GM23338 (cell line): ENCODE data around the gene CHCT1. TPM values are rescaled to one million over a fixed set of nuclear protein-coding genes. Genes with fewer than 3 reads are reported as not detected.
"Not testable (repeated sequence)": the region's sequence is repeated elsewhere in the genome, so short reads cannot be mapped to it uniquely, and the experiment has no call there.

Source experiments
- ATAC-seq: fragments of 200-7000 bp; cut with Tn5 transposase; 3 replicates; pipeline ENCODE4 v1.9.1; 2020
- DNase-seq: peaks from one replicate; pipeline ENCODE4 v3.0.0-alpha.2; 2015; ENCODE audit warnings: low spot score
- H2AFZ ChIP-seq: fragments of 200-600 bp; sonication (generic); 2 replicates; pipeline ENCODE4 v1.8.0; 2016; ENCODE audit warnings: antibody characterized with exemption, mild to moderate bottlenecking, moderate library complexity
- H3F3A ChIP-seq: fragments of 200-600 bp; sonication (generic); replicated peaks from 2 replicates; pipeline ENCODE4 v1.8.0; 2017; ENCODE audit warnings: antibody characterized with exemption, mixed run types, low read depth
- H3K27ac ChIP-seq: fragments of 200-600 bp; sonication (generic); 2 replicates; pipeline ENCODE4 v1.6.1; 2016; ENCODE audit warnings: low read depth
- H3K27me3 ChIP-seq: fragments of 200-600 bp; sonication (generic); 2 replicates; pipeline ENCODE4 v1.8.0; 2016; ENCODE audit warnings: mild to moderate bottlenecking, mixed run types, moderate library complexity; ENCODE audit not compliant: insufficient read depth
- H3K36me3 ChIP-seq: fragments of 200-600 bp; sonication (generic); 2 replicates; pipeline ENCODE4 v1.8.0; 2016; ENCODE audit warnings: mild to moderate bottlenecking; ENCODE audit not compliant: insufficient read depth
- H3K4me1 ChIP-seq: fragments of 200-600 bp; sonication (generic); 2 replicates; pipeline ENCODE4 v1.8.0; 2016; ENCODE audit warnings: mild to moderate bottlenecking, moderate library complexity; ENCODE audit not compliant: insufficient read depth
- H3K4me2 ChIP-seq: fragments of 200-600 bp; sonication (generic); 2 replicates; pipeline ENCODE4 v1.7.1; 2017; ENCODE audit warnings: mixed run types
- H3K4me3 ChIP-seq: fragments of 200-600 bp; sonication (generic); 2 replicates; pipeline ENCODE4 v1.6.1; 2016; ENCODE audit warnings: mixed run types
- H3K79me2 ChIP-seq: fragments of 200-600 bp; sonication (generic); replicated peaks from 2 replicates; pipeline ENCODE4 v1.8.0; 2017; ENCODE audit warnings: mild to moderate bottlenecking; ENCODE audit not compliant: insufficient read depth
- H3K9me2 ChIP-seq: fragments of 200-600 bp; sonication (generic); 2 replicates; pipeline ENCODE4 v1.8.0; 2017; ENCODE audit not compliant: insufficient read depth
- H4K20me1 ChIP-seq: fragments of 200-600 bp; sonication (generic); replicated peaks from 2 replicates; pipeline ENCODE4 v1.8.0; 2017; ENCODE audit warnings: mild to moderate bottlenecking; ENCODE audit not compliant: insufficient read depth
- H3K27ac Mint-ChIP-seq: 2 replicates; pipeline ENCODE4 v1.8.0; 2020; ENCODE audit warnings: inconsistent platforms, mild to moderate bottlenecking, moderate library complexity, mixed read lengths
- H3K27me3 Mint-ChIP-seq: 3 replicates; pipeline ENCODE4 v1.8.0; 2022; ENCODE audit warnings: low read depth, mild to moderate bottlenecking, moderate library complexity, mixed read lengths, inconsistent platforms; ENCODE audit not compliant: insufficient read depth, poor library complexity
- H3K36me3 Mint-ChIP-seq: 3 replicates; pipeline ENCODE4 v1.8.0; 2021; ENCODE audit warnings: low read depth, mild to moderate bottlenecking, inconsistent platforms, moderate library complexity, mixed read lengths
- H3K4me1 Mint-ChIP-seq: 3 replicates; pipeline ENCODE4 v1.8.0; 2020; ENCODE audit warnings: mild to moderate bottlenecking, inconsistent platforms, mixed read lengths
- H3K4me3 Mint-ChIP-seq: 3 replicates; pipeline ENCODE4 v1.8.0; 2021; ENCODE audit warnings: moderate library complexity, mild to moderate bottlenecking, inconsistent platforms, mixed read lengths
- H3K9me3 Mint-ChIP-seq: 3 replicates; pipeline ENCODE4 v1.8.0; 2020; ENCODE audit warnings: moderate library complexity, mild to moderate bottlenecking, inconsistent platforms, mixed read lengths
- CREB1 ChIP-seq: fragments of 250-450 bp; sonication (Bioruptor Pico); IDR thresholded peaks from 2 replicates; pipeline ENCODE4 v1.5.0; 2020; ENCODE audit warnings: low read depth, mild to moderate bottlenecking, moderate library complexity
- ETS1 ChIP-seq: IDR thresholded peaks from 2 replicates; pipeline ENCODE4 v1.6.1; 2016; ENCODE audit warnings: antibody characterized with exemption
- EZH2 ChIP-seq: fragments of 200-600 bp; sonication (generic); IDR thresholded peaks from one replicate; pipeline ENCODE4 v1.8.0; 2017; ENCODE audit warnings: antibody characterized with exemption, mild to moderate bottlenecking, low read depth; ENCODE audit not compliant: unreplicated experiment
- EZH2phosphoT487 ChIP-seq: fragments of 200-600 bp; sonication (generic); IDR thresholded peaks from one replicate; pipeline ENCODE4 v1.8.1; 2018; ENCODE audit warnings: antibody characterized with exemption; ENCODE audit not compliant: unreplicated experiment
- NANOG ChIP-seq: IDR thresholded peaks from 2 replicates; pipeline ENCODE4 v1.6.1; 2016; ENCODE audit warnings: antibody characterized with exemption, borderline replicate concordance
- POLR2AphosphoS5 ChIP-seq: IDR thresholded peaks from 2 replicates; pipeline ENCODE4 v1.6.1; 2016; ENCODE audit warnings: antibody characterized with exemption, low read depth
- STAT1 ChIP-seq: IDR thresholded peaks from one replicate; pipeline ENCODE4 v1.6.1; 2016; ENCODE audit warnings: antibody characterized with exemption; ENCODE audit not compliant: unreplicated experiment
- ZNF462 ChIP-seq: fragments of 250-450 bp; sonication (Bioruptor Pico); IDR thresholded peaks from 2 replicates; pipeline ENCODE4 v1.5.0; 2020; ENCODE audit warnings: mild to moderate bottlenecking, moderate library complexity
- polyA plus RNA-seq: library from polyadenylated mRNA; unstranded; fragments of >200 nt; fragmentation: Nextera tagmentation; extraction: Ambion mirVana; gene quantifications from 2 replicates; pipeline ENCODE4 v1.2.1, GENCODE V29; 2016
- total RNA-seq: library from RNA; depleted of rRNA; stranded (reverse); fragments of >200 nt; shearing (Covaris generic); gene quantifications from 2 replicates; pipeline ENCODE4 v1.2.3, GENCODE V29; 2014

CHCT1 gene
- total and polyA plus RNA-seq, 2 experiments from 2014 or later, result 0.61 TPM; not detected in 1

GRCh38 chr17:60416368-60416925 is 5.8 kb upstream of the CHCT1 start:
- no peak overlapping the region for H2AFZ ChIP-seq
- TF ChIP-seq EZH2, result no peak
- TF ChIP-seq NANOG, result no peak
- no peak for TF ChIP-seq ZNF462
- no peak for TF ChIP-seq CREB1
- TF ChIP-seq EZH2phosphoT487, result no peak
- TF ChIP-seq STAT1, result no peak
- TF ChIP-seq POLR2AphosphoS5, result no peak
- no peak for TF ChIP-seq ETS1
- H3K4me2 ChIP-seq, result no peak overlapping the region
- Mint-ChIP-seq H3K36me3 (no peaks in the 10 kb centered on the region), H3K27ac (no peak overlapping the region), H3K27me3 (peaks cover 2% of the 10 kb centered on the region), H3K4me3 (no peak overlapping the region), H3K4me1 (peaks cover 4% of the 10 kb centered on the region; the same call in 1 of the 3 replicates), H3K9me3 (no peaks in the 10 kb centered on the region; the same call in 2 of the 3 replicates)
- no peak overlapping the region for H3K4me3 ChIP-seq
- no peaks in the 10 kb centered on the region for H3K9me2 ChIP-seq
- H3F3A ChIP-seq, result peaks cover 6% of the 10 kb centered on the region; the same call in 1 of the 2 replicates
- ATAC-seq, result no peak
- no peaks in the 10 kb centered on the region for H3K79me2 ChIP-seq
- H3K27ac ChIP-seq, result no peak overlapping the region
- H3K4me1 ChIP-seq, result peaks cover 6% of the 10 kb centered on the region; the same call in 1 of the 2 replicates
- no peaks in the 10 kb centered on the region for H4K20me1 ChIP-seq
- no peak for DNase-seq
- no peaks in the 10 kb centered on the region for H3K27me3 ChIP-seq
- H3K36me3 ChIP-seq, result no peaks in the 10 kb centered on the region

- not testable (repeated sequence) for H3K36me3 Mint-ChIP-seq, H4K20me1 ChIP-seq, H3K36me3 ChIP-seq, H3K27me3 Mint-ChIP-seq, H2AFZ ChIP-seq, H3K9me3 Mint-ChIP-seq, H3F3A ChIP-seq, H3K27ac ChIP-seq, H3K79me2 ChIP-seq, H3K4me3 Mint-ChIP-seq, H3K4me2 ChIP-seq, H3K4me1 ChIP-seq, H3K9me2 ChIP-seq, H3K27ac Mint-ChIP-seq, H3K4me3 ChIP-seq, ATAC-seq, DNase-seq
- H3K27me3 ChIP-seq, result peaks cover 15% of the 10 kb centered on the region
- H3K4me1 Mint-ChIP-seq, result peaks cover 16% of the 10 kb centered on the region
Observed at GRCh38 chr17:60419003-60419402, 3.3 kb upstream of the CHCT1 start.

GRCh38 chr17:60419875-60420274 is 2.4 kb upstream of the CHCT1 start:
- H3K4me3 ChIP-seq, H3K9me3 Mint-ChIP-seq, H3K9me2 ChIP-seq, H3F3A ChIP-seq, H3K4me2 ChIP-seq, ATAC-seq, H3K27me3 Mint-ChIP-seq, H4K20me1 ChIP-seq, DNase-seq, H3K27ac ChIP-seq, H3K79me2 ChIP-seq, H2AFZ ChIP-seq, H3K27ac Mint-ChIP-seq, H3K4me1 ChIP-seq, H3K36me3 ChIP-seq, H3K36me3 Mint-ChIP-seq, H3K4me3 Mint-ChIP-seq: not testable (repeated sequence)
- peaks cover 16% of the 10 kb centered on the region for H3K4me1 Mint-ChIP-seq
- H3K27me3 ChIP-seq, result peaks cover 15% of the 10 kb centered on the region
